GM19438 (cell line): Measurements from ENCODE around the gene ISG20.
A peak's percentile ranks its signal among the peaks of the same experiment; 100 is the strongest.
"Not testable (repeated sequence)": the region's sequence is repeated elsewhere in the genome, so short reads cannot be mapped to it uniquely, and the experiment has no call there.

ENCODE experiments used
- ATAC-seq: cut with Tn5 transposase; IDR thresholded peaks from one replicate; pipeline ENCODE4 v1.9.1; 2021; ENCODE audit warnings: low read depth; ENCODE audit not compliant: unreplicated experiment

The ISG20 gene

GRCh38 chr15:88634449-88634848 is 4.4 kb upstream of the ISG20 start:
- ATAC-seq: no peak

GRCh38 chr15:88635318-88635717 is 3.5 kb upstream of the ISG20 start:
- peak; percentile 34 for ATAC-seq

GRCh38 chr15:88636050-88636449 is 2.8 kb upstream of the ISG20 start:
- no peak for ATAC-seq

- ATAC-seq: no peak
These were observed 2.2 kb upstream of the ISG20 start for GRCh38 chr15:88636654-88637053.

GRCh38 chr15:88637436-88637835 is 1.4 kb upstream of the ISG20 start:
- no peak for ATAC-seq

- ATAC-seq: no peak
These were observed 783 bp upstream of the ISG20 start for GRCh38 chr15:88637841-88638625.

- ATAC-seq: no peak
These were observed 3.2 kb downstream of the ISG20 start for GRCh38 chr15:88641959-88642452.

GRCh38 chr15:88642514-88642913 is 3.7 kb downstream of the ISG20 start:
- ATAC-seq: not testable (repeated sequence)

- ATAC-seq: no peak
These were observed 5.9 kb downstream of the ISG20 start for GRCh38 chr15:88644741-88645140.

GRCh38 chr15:88645171-88646087 is 6.6 kb downstream of the ISG20 start:
- no peak for ATAC-seq

- no peak for ATAC-seq
These were observed 7.2 kb downstream of the ISG20 start for GRCh38 chr15:88646088-88646405.

- ATAC-seq: no peak
These were observed 8.1 kb downstream of the ISG20 start for GRCh38 chr15:88646951-88647350.

- no peak for ATAC-seq
These were observed 8.7 kb downstream of the ISG20 start for GRCh38 chr15:88647351-88648105.

- ATAC-seq: no peak
These were observed 9.8 kb downstream of the ISG20 start for GRCh38 chr15:88648357-88649214.

- ATAC-seq: no peak
These were observed 10.5 kb downstream of the ISG20 start for GRCh38 chr15:88649286-88649733.

- ATAC-seq: no peak
These were observed 11.1 kb downstream of the ISG20 start for GRCh38 chr15:88649753-88650551.

GRCh38 chr15:88650556-88650955 is 11.7 kb downstream of the ISG20 start:
- no peak for ATAC-seq

GRCh38 chr15:88651136-88651732 is 12.4 kb downstream of the ISG20 start:
- ATAC-seq: no peak

- no peak for ATAC-seq
These were observed 13.2 kb downstream of the ISG20 start for GRCh38 chr15:88651971-88652370.
